ENCODE data around the gene GON4L.
"Not testable (repeated sequence)": the region's sequence is repeated elsewhere in the genome, so short reads cannot be mapped to it uniquely, and the experiment has no call there.

GRCh38 chr1:155763989-155764388, 93.0 kb downstream of the GON4L start:
- TF ChIP-seq CTCF, POLR2A (IDR thresholded peaks at IDR 0.05): not testable (repeated sequence)
